Liver (tissue), 9 donors: Measurements from ENCODE around the gene IL22RA1. TPM values are rescaled to one million over a fixed set of nuclear protein-coding genes. Genes with fewer than 3 reads are reported as not detected.
A peak's percentile ranks its signal among the peaks of the same experiment; 100 is the strongest.

Experiments used
- DNase-seq: peaks from one replicate; pipeline ENCODE4 v3.0.0-alpha.2; 2017; ENCODE audit warnings: low spot score
- H3K27ac ChIP-seq, 2 donors: one replicate each; pipeline ENCODE4 v1.7.0; 2013; ENCODE audit warnings: inconsistent platforms in 2 of 2, low read length in 2 of 2, control low read depth in 1 of 2, low read depth in 1 of 2, mild to moderate bottlenecking in 1 of 2
- H3K27me3 ChIP-seq, 4 donors: one replicate each; pipeline versions ENCODE4 v1.6.1 to v1.7.0; 2013; ENCODE audit warnings: low read length in 3 of 4, inconsistent platforms in 1 of 4, mild to moderate bottlenecking in 1 of 4, moderate library complexity in 1 of 4; ENCODE audit not compliant: control insufficient read depth in 4 of 4, insufficient read depth in 4 of 4
- H3K36me3 ChIP-seq, 4 donors: one replicate each; pipeline versions ENCODE4 v1.6.1 to v1.7.0; 2013; ENCODE audit warnings: low read length in 3 of 4, mild to moderate bottlenecking in 3 of 4, low read depth in 1 of 4, moderate library complexity in 1 of 4; ENCODE audit not compliant: control insufficient read depth in 4 of 4, insufficient read depth in 3 of 4
- H3K4me1 ChIP-seq, 4 donors: one replicate each; pipeline versions ENCODE4 v1.6.1 to v1.7.0; 2013; ENCODE audit warnings: low read length in 3 of 4, mild to moderate bottlenecking in 3 of 4, moderate library complexity in 1 of 4; ENCODE audit not compliant: control insufficient read depth in 4 of 4, insufficient read depth in 4 of 4
- H3K4me3 ChIP-seq, 3 donors: one replicate each; pipeline versions ENCODE4 v1.6.1 to v1.7.0; 2013; ENCODE audit warnings: low read length in 3 of 3, control low read depth in 1 of 3, low read depth in 1 of 3, mild to moderate bottlenecking in 1 of 3
- H3K9ac ChIP-seq, 2 donors: one replicate each; pipeline ENCODE4 v1.7.0; 2013; ENCODE audit warnings: low read length in 2 of 2, mild to moderate bottlenecking in 2 of 2, moderate library complexity in 2 of 2, control low read depth in 1 of 2, low read depth in 1 of 2
- H3K9me3 ChIP-seq, 4 donors: one replicate each; pipeline versions ENCODE4 v1.6.1 to v1.7.0; 2013; ENCODE audit warnings: low read length in 3 of 4; ENCODE audit not compliant: control insufficient read depth in 4 of 4
- ATF3 ChIP-seq: IDR thresholded peaks from 2 replicates; pipeline ENCODE4 v1.6.1; 2016; ENCODE audit warnings: antibody characterized with exemption
- CTCF ChIP-seq: fragments of 150-350 bp; IDR thresholded peaks from 2 replicates; pipeline ENCODE4 v1.5.1; 2017; ENCODE audit warnings: improper control_type of control experiment, low read depth, low read length; ENCODE audit not compliant: missing input control
- EGR1 ChIP-seq, 2 donors: IDR thresholded peaks; 2 replicates each; pipeline ENCODE4 v1.6.1; 2016 to 2018; ENCODE audit warnings: antibody characterized with exemption in 2 of 2, low read depth in 2 of 2
- FOXA1 ChIP-seq: IDR thresholded peaks from 2 replicates; pipeline ENCODE4 v1.6.1; 2016; ENCODE audit warnings: antibody characterized with exemption
- GABPA ChIP-seq, 2 donors: IDR thresholded peaks in 1 of 2; conservative IDR thresholded peaks in 1 of 2; 2 replicates each; pipeline ENCODE4 v1.6.1; 2016; ENCODE audit warnings: antibody characterized with exemption in 2 of 2, mild to moderate bottlenecking in 1 of 2, moderate library complexity in 1 of 2
- HNF4A ChIP-seq, 2 donors: conservative IDR thresholded peaks; 2 replicates each; pipeline ENCODE4 v1.6.1; 2016; ENCODE audit warnings: antibody characterized with exemption in 2 of 2, mild to moderate bottlenecking in 2 of 2
- JUND ChIP-seq, 2 donors: IDR thresholded peaks; 2 replicates each; pipeline ENCODE4 v1.6.1; 2016; ENCODE audit warnings: antibody characterized with exemption in 2 of 2
- MAX ChIP-seq: IDR thresholded peaks from 2 replicates; pipeline ENCODE4 v1.6.1; 2016; ENCODE audit warnings: antibody characterized with exemption
- NR2F2 ChIP-seq: IDR thresholded peaks from 2 replicates; pipeline ENCODE4 v1.6.1; 2016; ENCODE audit warnings: antibody characterized with exemption
- RAD21 ChIP-seq, 2 donors: IDR thresholded peaks; 2 replicates each; pipeline ENCODE4 v1.6.1; 2016; ENCODE audit warnings: antibody characterized with exemption in 2 of 2, mild to moderate bottlenecking in 2 of 2
- RXRA ChIP-seq, 2 donors: IDR thresholded peaks; 2 replicates each; pipeline ENCODE4 v1.6.1; 2017 to 2018; ENCODE audit warnings: antibody characterized with exemption in 2 of 2, mild to moderate bottlenecking in 1 of 2
- SP1 ChIP-seq: IDR thresholded peaks from 2 replicates; pipeline ENCODE4 v1.6.1; 2018; ENCODE audit warnings: antibody characterized with exemption, mild to moderate bottlenecking
- TAF1 ChIP-seq: conservative IDR thresholded peaks from 2 replicates; pipeline ENCODE4 v1.6.1; 2016; ENCODE audit warnings: antibody characterized with exemption, mild to moderate bottlenecking
- YY1 ChIP-seq: IDR thresholded peaks from 2 replicates; pipeline ENCODE4 v1.6.1; 2016; ENCODE audit warnings: antibody characterized with exemption, mild to moderate bottlenecking
- ZBTB33 ChIP-seq: IDR thresholded peaks from 2 replicates; pipeline ENCODE4 v1.6.1; 2016; ENCODE audit warnings: antibody characterized with exemption
- WGBS: extraction: QIAGEN DNeasy Blood & Tissue Kit; methylation state at CpG from one replicate; pipeline ENCODE4 v1.1.7; 2013; 5-methylcytosine and 5-hydroxymethylcytosine counted together
- polyA plus RNA-seq, 2 donors: library from polyadenylated mRNA; stranded (reverse) in 1 of 2; unstranded in 1 of 2; fragments of 200-250 nt in 1 of 2; fragments of >200 nt in 1 of 2; fragmentation: Nextera tagmentation in 1 of 2; extraction: Ambion mirVana in 1 of 2; gene quantifications; one replicate each; pipeline versions ENCODE4 v1.2.1 to v1.2.3, GENCODE V29; 2013 to 2015
- total RNA-seq, 2 donors: library from RNA; depleted of rRNA; stranded (reverse); fragments of >200 nt; gene quantifications; one replicate each; pipeline ENCODE4 v1.2.3, GENCODE V29; 2014
- donor health status: healthy.
- donor health status: healthy.
- donor health status: healthy.
- donor health status: healthy.
- donor health status: healthy.

The IL22RA1 gene
- total and polyA plus RNA-seq, 4 donors: 2.1 to 4.5 (median 3.4) TPM

- 55% methylated on average over 8 of the region's 8 CpGs for WGBS
- no peaks in the 10 kb centered on the region for H3K27me3 ChIP-seq
- no peak for TF ChIP-seq ZBTB33
- TF ChIP-seq ATF3: no peak
- no peak for TF ChIP-seq CTCF
- TF ChIP-seq SP1: no peak
- TF ChIP-seq MAX: no peak
- TF ChIP-seq RAD21 (IDR thresholded peaks at IDR 0.05): no peak
- no peak for TF ChIP-seq NR2F2
- no peak for TF ChIP-seq YY1
- peak; percentile 54 for DNase-seq
- no peak overlapping the region for H3K9ac ChIP-seq
- peak overlapping the region in 1 of 3 donors; percentile 23 for H3K4me3 ChIP-seq
- H3K4me1 ChIP-seq: peaks cover 0 to 22% (median 13%) of the 10 kb centered on the region in 4 donors
- no peaks in the 10 kb centered on the region for H3K9me3 ChIP-seq
- no peak overlapping the region for H3K27ac ChIP-seq
- no peaks in the 10 kb centered on the region for H3K36me3 ChIP-seq
Observed at GRCh38 chr1:24118410-24119242, 24.3 kb downstream of the IL22RA1 start.

GRCh38 chr1:24117722-24118409, 25.1 kb downstream of the IL22RA1 start:
- no peak overlapping the region for H3K4me3 ChIP-seq
- TF ChIP-seq RXRA (IDR thresholded peaks at IDR 0.05) (no peak), HNF4A (conservative IDR thresholded peaks at IDR 0.05) (no peak)
- H3K27me3 ChIP-seq: no peaks in the 10 kb centered on the region
- no peak overlapping the region for H3K9ac ChIP-seq
- H3K9me3 ChIP-seq: no peaks in the 10 kb centered on the region
- DNase-seq: no peak
- H3K36me3 ChIP-seq: no peaks in the 10 kb centered on the region
- WGBS: 89% methylated on average over 14 of the region's 14 CpGs
- H3K4me1 ChIP-seq: peaks cover 0 to 22% (median 13%) of the 10 kb centered on the region in 4 donors
- H3K27ac ChIP-seq: no peak overlapping the region

GRCh38 chr1:24117132-24117531, 25.8 kb downstream of the IL22RA1 start:
- H3K27ac ChIP-seq: no peak overlapping the region
- peaks cover 0 to 22% (median 13%) of the 10 kb centered on the region in 4 donors for H3K4me1 ChIP-seq
- H3K27me3 ChIP-seq: no peaks in the 10 kb centered on the region
- WGBS: 96% methylated on average over 2 of the region's 2 CpGs
- no peaks in the 10 kb centered on the region for H3K9me3 ChIP-seq
- DNase-seq: no peak
- no peaks in the 10 kb centered on the region for H3K36me3 ChIP-seq
- no peak overlapping the region for H3K9ac ChIP-seq
- H3K4me3 ChIP-seq: no peak overlapping the region
- TF ChIP-seq EGR1 (IDR thresholded peaks at IDR 0.05; ENCODE audit: low read depth in 2 of 2) (no peak), RAD21 (IDR thresholded peaks at IDR 0.05) (no peak), JUND (IDR thresholded peaks at IDR 0.05) (no peak), TAF1 (no peak), YY1 (no peak), HNF4A (conservative IDR thresholded peaks at IDR 0.05) (no peak), CTCF (no peak), FOXA1 (no peak), SP1 (no peak), NR2F2 (no peak), GABPA (IDR thresholded peaks at IDR 0.05 in 1 of 2, conservative IDR thresholded peaks at IDR 0.05 in 1 of 2) (no peak)
